DMS153 treated with DMSO at 0.1 percent for 48 hours (cell line): ENCODE measurements around the gene PFN1.

Experiments used
- DNase-seq: peaks from one replicate; lab custom pipeline; 2025; ENCODE audit not compliant: unreplicated experiment; lab: John Stamatoyannopoulos, UW

Gene PFN1

GRCh38 chr17:4967539-4968485, 19.5 kb upstream of the PFN1 start, which contains the start of gene SPAG7:
Gene SPAG7, minus strand, starts transcription at chr17:4967817. Its CDS starts 13 bp downstream, at chr17:4967804.
- DNase-seq, result peak; percentile 78

- DNase-seq, result peak; percentile 90
Observed at GRCh38 chr17:4966844-4967538, 18.7 kb upstream of the PFN1 start.

GRCh38 chr17:4965311-4965986, 17.1 kb upstream of the PFN1 start:
- DNase-seq, result no peak

- no peak for DNase-seq
Observed at GRCh38 chr17:4960279-4960922, 12.1 kb upstream of the PFN1 start.

GRCh38 chr17:4959261-4959965, 11.1 kb upstream of the PFN1 start:
- no peak for DNase-seq

- DNase-seq, result no peak
Observed at GRCh38 chr17:4958102-4958501, 9.8 kb upstream of the PFN1 start.

- DNase-seq, result no peak
Observed at GRCh38 chr17:4956493-4957061, 8.2 kb upstream of the PFN1 start.

GRCh38 chr17:4955091-4955490, 6.8 kb upstream of the PFN1 start:
- no peak for DNase-seq

- no peak for DNase-seq
Observed at GRCh38 chr17:4953451-4953961, 5.2 kb upstream of the PFN1 start.

- no peak for DNase-seq
Observed at GRCh38 chr17:4951486-4951885, 3.2 kb upstream of the PFN1 start.

- DNase-seq, result no peak
Observed at GRCh38 chr17:4950746-4951204, 2.4 kb upstream of the PFN1 start, which contains the start of gene ENO3. Gene ENO3, plus strand, starts transcription at chr17:4951119. Its CDS starts 711 bp downstream, at chr17:4951830.

- no peak for DNase-seq
Observed at GRCh38 chr17:4950075-4950745, 1.9 kb upstream of the PFN1 start.

- DNase-seq, result no peak
Observed at GRCh38 chr17:4949321-4950074, 1.2 kb upstream of the PFN1 start.

GRCh38 chr17:4948931-4949320, 596 bp upstream of the PFN1 start:
- no peak for DNase-seq

GRCh38 chr17:4947411-4948165, 742 bp downstream of the PFN1 start:
- no peak for DNase-seq

- DNase-seq, result no peak
Observed at GRCh38 chr17:4947010-4947410, 1.3 kb downstream of the PFN1 start.

- no peak for DNase-seq
Observed at GRCh38 chr17:4946312-4946976, 1.9 kb downstream of the PFN1 start.
